Stimulated activated CD4-positive, alpha-beta T cell treated with anti-CD3 and anti-CD28 coated beads, Interleukin-1b, Interleukin-23, amount 100 ng/mL, for 1 hour (primary cell): ENCODE measurements around the gene UFD1.

Experiments used
- DNase-seq, 2 donors: peaks; one replicate each; pipeline ENCODE4 v3.0.0-alpha.2; 2020; ENCODE audit warnings: low read depth in 2 of 2

Gene UFD1

GRCh38 chr22:19471572-19471971 is 7.4 kb downstream of the UFD1 start:
- DNase-seq, result no peak

GRCh38 chr22:19470010-19470409 is 9.0 kb downstream of the UFD1 start:
- DNase-seq, result no peak

GRCh38 chr22:19469421-19469820 is 9.6 kb downstream of the UFD1 start:
- no peak for DNase-seq

GRCh38 chr22:19467912-19468311 is 11.1 kb downstream of the UFD1 start:
- no peak for DNase-seq

- no peak for DNase-seq
These were observed 11.9 kb downstream of the UFD1 start for GRCh38 chr22:19466848-19467752.

GRCh38 chr22:19466126-19466716 is 12.8 kb downstream of the UFD1 start:
- no peak for DNase-seq

GRCh38 chr22:19464975-19465374 is 14.0 kb downstream of the UFD1 start:
- no peak for DNase-seq

GRCh38 chr22:19464546-19464945 is 14.4 kb downstream of the UFD1 start:
- no peak for DNase-seq

- DNase-seq, result no peak
These were observed 15.2 kb downstream of the UFD1 start for GRCh38 chr22:19463491-19464469.

- no peak for DNase-seq
These were observed 16.0 kb downstream of the UFD1 start for GRCh38 chr22:19463008-19463407.

GRCh38 chr22:19461506-19461905 is 17.5 kb downstream of the UFD1 start:
- no peak for DNase-seq

GRCh38 chr22:19460036-19460435 is 19.0 kb downstream of the UFD1 start:
- DNase-seq, result no peak

- no peak for DNase-seq
These were observed 21.1 kb downstream of the UFD1 start for GRCh38 chr22:19457828-19458428.

GRCh38 chr22:19456541-19456940 is 22.5 kb downstream of the UFD1 start:
- DNase-seq, result no peak

GRCh38 chr22:19455585-19456370 is 23.2 kb downstream of the UFD1 start:
- no peak for DNase-seq

- no peak for DNase-seq
These were observed 24.0 kb downstream of the UFD1 start for GRCh38 chr22:19455033-19455432.

- no peak for DNase-seq
These were observed 24.8 kb downstream of the UFD1 start for GRCh38 chr22:19454156-19454555.

- DNase-seq, result no peak
These were observed 25.3 kb downstream of the UFD1 start for GRCh38 chr22:19453718-19454117.

- DNase-seq, result no peak
These were observed 27.4 kb downstream of the UFD1 start for GRCh38 chr22:19451570-19451969.

- no peak for DNase-seq
These were observed 28.4 kb downstream of the UFD1 start for GRCh38 chr22:19450363-19451175.
